ENCODE measurements around the gene TIPARP.
"Not testable (repeated sequence)": the region's sequence is repeated elsewhere in the genome, so short reads cannot be mapped to it uniquely, and the experiment has no call there.

GRCh38 chr3:156737049-156737448 lies 62.7 kb downstream of the TIPARP start:
- not testable (repeated sequence) for TF ChIP-seq POLR2A (IDR thresholded peaks at IDR 0.05)
- TF ChIP-seq, protein P1, sequence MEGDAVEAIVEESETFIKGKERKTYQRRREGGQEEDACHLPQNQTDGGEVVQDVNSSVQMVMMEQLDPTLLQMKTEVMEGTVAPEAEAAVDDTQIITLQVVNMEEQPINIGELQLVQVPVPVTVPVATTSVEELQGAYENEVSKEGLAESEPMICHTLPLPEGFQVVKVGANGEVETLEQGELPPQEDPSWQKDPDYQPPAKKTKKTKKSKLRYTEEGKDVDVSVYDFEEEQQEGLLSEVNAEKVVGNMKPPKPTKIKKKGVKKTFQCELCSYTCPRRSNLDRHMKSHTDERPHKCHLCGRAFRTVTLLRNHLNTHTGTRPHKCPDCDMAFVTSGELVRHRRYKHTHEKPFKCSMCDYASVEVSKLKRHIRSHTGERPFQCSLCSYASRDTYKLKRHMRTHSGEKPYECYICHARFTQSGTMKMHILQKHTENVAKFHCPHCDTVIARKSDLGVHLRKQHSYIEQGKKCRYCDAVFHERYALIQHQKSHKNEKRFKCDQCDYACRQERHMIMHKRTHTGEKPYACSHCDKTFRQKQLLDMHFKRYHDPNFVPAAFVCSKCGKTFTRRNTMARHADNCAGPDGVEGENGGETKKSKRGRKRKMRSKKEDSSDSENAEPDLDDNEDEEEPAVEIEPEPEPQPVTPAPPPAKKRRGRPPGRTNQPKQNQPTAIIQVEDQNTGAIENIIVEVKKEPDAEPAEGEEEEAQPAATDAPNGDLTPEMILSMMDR (IDR thresholded peaks at IDR 0.05) = not testable (repeated sequence)
